Measurements from ENCODE around the gene CPLX1. TPM values are rescaled to one million over a fixed set of nuclear protein-coding genes. Genes with fewer than 3 reads are reported as not detected.

CPLX1 gene
- total and polyA plus RNA-seq, 3 donors from 2014 or later = 4.4 to 8.2 (median 5.5) TPM

DNA sequence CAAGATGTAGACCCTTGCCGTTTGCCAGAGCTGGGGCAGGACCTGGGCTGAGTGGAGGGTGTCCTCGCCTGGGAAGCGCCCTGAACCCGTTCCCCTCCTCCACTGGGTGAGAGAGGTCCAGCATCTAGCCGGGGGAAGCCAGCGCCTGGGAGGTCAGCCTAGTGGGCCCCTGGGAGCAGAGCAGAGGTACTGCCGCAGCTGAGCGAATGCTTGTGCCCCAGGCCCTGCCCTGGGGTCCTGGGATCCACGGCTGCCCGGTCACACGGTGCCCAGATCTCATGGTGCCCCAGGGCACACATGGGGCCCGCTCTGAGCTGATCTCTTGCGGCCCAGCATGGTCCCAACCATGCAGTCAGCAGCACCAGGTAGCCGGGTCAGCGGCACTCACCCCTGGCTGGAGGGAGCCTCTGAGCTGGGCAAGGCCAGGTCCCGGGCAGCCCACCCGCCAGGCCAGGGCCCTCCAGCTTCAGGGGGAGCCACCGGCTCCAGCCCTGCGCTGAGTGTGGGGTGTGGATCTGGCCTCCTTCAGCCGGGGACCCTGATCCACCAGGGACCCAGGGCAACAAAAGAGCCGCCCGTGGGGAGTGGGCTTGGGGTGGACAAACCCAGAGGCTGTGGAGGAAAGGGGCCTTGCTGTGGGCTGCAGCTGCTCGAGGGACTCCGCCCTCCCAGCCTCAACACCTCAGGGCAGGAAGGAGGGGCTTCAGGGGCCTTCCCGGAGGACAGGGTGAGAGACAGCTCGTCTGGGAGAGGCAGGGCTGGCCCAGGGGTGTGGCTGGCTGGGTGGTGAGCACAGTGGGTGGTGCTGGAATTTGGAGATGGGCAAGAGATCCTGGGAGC lies 4.1 kb upstream of the CPLX1 start:
- TF ChIP-seq, protein P1, sequence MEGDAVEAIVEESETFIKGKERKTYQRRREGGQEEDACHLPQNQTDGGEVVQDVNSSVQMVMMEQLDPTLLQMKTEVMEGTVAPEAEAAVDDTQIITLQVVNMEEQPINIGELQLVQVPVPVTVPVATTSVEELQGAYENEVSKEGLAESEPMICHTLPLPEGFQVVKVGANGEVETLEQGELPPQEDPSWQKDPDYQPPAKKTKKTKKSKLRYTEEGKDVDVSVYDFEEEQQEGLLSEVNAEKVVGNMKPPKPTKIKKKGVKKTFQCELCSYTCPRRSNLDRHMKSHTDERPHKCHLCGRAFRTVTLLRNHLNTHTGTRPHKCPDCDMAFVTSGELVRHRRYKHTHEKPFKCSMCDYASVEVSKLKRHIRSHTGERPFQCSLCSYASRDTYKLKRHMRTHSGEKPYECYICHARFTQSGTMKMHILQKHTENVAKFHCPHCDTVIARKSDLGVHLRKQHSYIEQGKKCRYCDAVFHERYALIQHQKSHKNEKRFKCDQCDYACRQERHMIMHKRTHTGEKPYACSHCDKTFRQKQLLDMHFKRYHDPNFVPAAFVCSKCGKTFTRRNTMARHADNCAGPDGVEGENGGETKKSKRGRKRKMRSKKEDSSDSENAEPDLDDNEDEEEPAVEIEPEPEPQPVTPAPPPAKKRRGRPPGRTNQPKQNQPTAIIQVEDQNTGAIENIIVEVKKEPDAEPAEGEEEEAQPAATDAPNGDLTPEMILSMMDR (IDR thresholded peaks at IDR 0.05) = no peak
- no peak for TF ChIP-seq POLR2A (IDR thresholded peaks at IDR 0.05)
- DNase-seq = no peak
- peaks cover 3% of the 10 kb centered on the region for H3K4me1 ChIP-seq
- no peaks in the 10 kb centered on the region for H3K9me3 ChIP-seq
- no peak overlapping the region for H3K27ac ChIP-seq
- 61 to 72% methylated on average over 15 to 25 of the region's 26 CpGs for WGBS, 2 donors
- no peaks in the 10 kb centered on the region for H3K27me3 ChIP-seq
- no peaks in the 10 kb centered on the region for H3K36me3 ChIP-seq (ENCODE audit: low read depth, missing control alignments)
- H3K4me3 ChIP-seq = no peak overlapping the region
- intact Hi-C loops (cut with DNase I; ENCODE audit: low total_unique reads) = no loop called here

DNA sequence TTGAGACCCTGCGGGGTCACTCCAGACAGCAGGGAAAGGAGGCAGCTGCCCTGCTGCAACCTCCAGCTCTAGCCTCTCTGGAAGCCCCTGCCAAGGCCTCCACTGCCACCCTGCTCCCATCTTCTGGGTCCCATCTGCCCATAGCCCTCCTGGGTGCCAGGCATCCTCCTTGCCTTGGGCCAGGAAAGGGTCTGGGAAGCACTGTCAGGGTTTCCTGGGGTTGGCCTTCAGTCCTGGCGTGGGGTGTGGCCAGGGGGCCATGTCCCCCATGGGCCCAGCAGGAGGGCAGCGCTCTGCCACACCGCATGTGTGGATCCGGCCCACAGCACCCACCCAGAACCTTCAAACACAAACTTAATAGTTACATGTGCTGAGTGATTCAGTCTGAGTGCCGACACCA lies 3.4 kb upstream of the CPLX1 start:
- Histone ChIP-seq H3K9me3 (no peaks in the 10 kb centered on the region), H3K27me3 (no peaks in the 10 kb centered on the region), H3K4me1 (peaks cover 4% of the 10 kb centered on the region), H3K27ac (no peak overlapping the region), H3K36me3 (ENCODE audit: low read depth, missing control alignments) (no peaks in the 10 kb centered on the region), H3K4me3 (no peak overlapping the region)
- DNase-seq = no peak
- intact Hi-C loops (cut with DNase I; ENCODE audit: low total_unique reads) = no loop called here
- 89 to 92% methylated on average over 3 to 6 of the region's 6 CpGs for WGBS, 2 donors
- TF ChIP-seq POLR2A (IDR thresholded peaks at IDR 0.05) = no peak
- TF ChIP-seq, protein P1 (IDR thresholded peaks at IDR 0.05) = no peak

- TF ChIP-seq POLR2A (IDR thresholded peaks at IDR 0.05) = no peak
- TF ChIP-seq, protein P1 (IDR thresholded peaks at IDR 0.05) = no peak
- intact Hi-C loops (cut with DNase I; ENCODE audit: low total_unique reads) = no loop called here
- Histone ChIP-seq H3K9me3 (no peaks in the 10 kb centered on the region), H3K27me3 (no peaks in the 10 kb centered on the region), H3K36me3 (ENCODE audit: low read depth, missing control alignments) (no peaks in the 10 kb centered on the region), H3K27ac (no peak overlapping the region), H3K4me3 (no peak overlapping the region), H3K4me1 (peaks cover 4% of the 10 kb centered on the region)
- DNase-seq = no peak
- WGBS, 2 donors = 32 to 39% methylated on average over 10 to 16 of the region's 16 CpGs
Observed at GRCh38 chr4:828641-829271, 2.8 kb upstream of the CPLX1 start.

DNA sequence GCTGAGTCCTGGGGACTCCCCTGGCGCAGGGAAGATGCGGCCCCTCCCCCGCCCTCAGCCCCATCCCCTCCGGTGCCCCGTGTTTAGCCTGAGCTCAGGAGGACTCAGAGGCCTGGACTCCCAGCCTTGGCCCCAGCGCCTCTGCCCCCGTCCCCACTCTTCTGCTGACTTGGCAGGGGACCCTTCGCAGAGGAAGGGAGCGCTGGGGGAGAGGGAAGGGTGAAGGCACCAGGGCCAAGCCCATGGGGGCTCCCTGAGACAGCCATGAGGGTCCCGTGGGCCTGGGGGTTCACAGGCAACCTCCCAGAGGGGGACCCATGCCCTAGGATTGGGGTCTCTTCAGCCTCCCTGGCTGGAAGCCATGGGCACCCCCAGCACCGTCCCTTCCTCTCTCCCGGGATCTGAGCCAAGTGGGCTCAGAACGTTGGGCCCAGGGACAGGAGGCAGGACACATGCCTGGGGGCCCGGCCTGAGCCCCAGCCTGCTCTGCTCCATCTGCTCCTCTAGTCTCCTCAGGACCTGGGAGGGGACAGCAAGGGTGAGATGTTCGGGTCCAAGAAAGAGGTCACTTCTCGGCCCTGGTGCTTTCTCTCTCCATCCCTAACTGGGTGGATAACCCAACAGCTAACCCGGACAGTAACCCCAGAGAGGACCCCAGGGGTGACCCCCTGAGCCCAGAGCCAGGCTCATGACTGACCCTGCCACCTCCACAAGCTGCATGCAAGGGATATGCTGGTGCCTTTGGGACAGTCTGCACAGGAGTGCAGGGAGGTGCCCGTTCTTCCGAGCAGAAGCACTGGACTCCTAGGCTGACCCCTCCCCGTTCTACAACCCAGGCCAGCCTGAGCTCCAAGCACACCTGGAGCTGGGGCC lies 1.5 kb upstream of the CPLX1 start:
- WGBS, 2 donors = 33 to 69% methylated on average over 6 to 19 of the region's 20 CpGs
- H3K27me3 ChIP-seq = no peaks in the 10 kb centered on the region
- intact Hi-C loops (cut with DNase I; ENCODE audit: low total_unique reads) = no loop called here
- H3K9me3 ChIP-seq = no peaks in the 10 kb centered on the region
- DNase-seq = no peak
- peaks cover 4% of the 10 kb centered on the region for H3K4me1 ChIP-seq
- no peak overlapping the region for H3K27ac ChIP-seq
- no peaks in the 10 kb centered on the region for H3K36me3 ChIP-seq (ENCODE audit: low read depth, missing control alignments)
- no peak for TF ChIP-seq POLR2A (IDR thresholded peaks at IDR 0.05)
- TF ChIP-seq, protein P1 (IDR thresholded peaks at IDR 0.05) = no peak
- peak overlapping the region in 1 of 2 donors; percentile 33 for H3K4me3 ChIP-seq

Measured in testis (tissue), 3 donors.